IMR-90 (cell line): ENCODE results near the gene AMPD1. TPM values are rescaled to one million over a fixed set of nuclear protein-coding genes. Genes with fewer than 3 reads are reported as not detected.

Source experiments
- ATAC-seq: fragments of 200-7000 bp; cut with Tn5 transposase; 2 replicates; pipeline ENCODE4 v1.9.1; 2020; ENCODE audit warnings: low read depth, mild to moderate bottlenecking, moderate library complexity
- Bru-seq: library from RNA; stranded (reverse); fragments of 400-500 nt; gene quantifications from one replicate; lab custom pipeline; 2021; lab: Mats Ljungman, UMichigan
- BruChase-seq, 2 experiments: library from RNA; stranded (reverse); fragments of 400-500 nt; gene quantifications; one replicate each; lab custom pipeline; 2021; lab: Mats Ljungman, UMichigan
- BruUV-seq: library from RNA; stranded (reverse); fragments of 400-500 nt; replicated peaks from 2 replicates; lab custom pipeline; 2021; lab: Mats Ljungman, UMichigan
- CTCF ChIA-PET: fragments of 300-600 bp; formaldehyde crosslinking; extraction: SDS; loops from one replicate; lab custom pipeline; 2021; ENCODE audit warnings: antibody characterized with exemption; lab: Yijun Ruan, JAX
- POLR2A ChIA-PET: fragments of 300-600 bp; sonication (Branson Sonifier 250); formaldehyde crosslinking; loops from one replicate; lab custom pipeline; 2022; ENCODE audit warnings: antibody characterized with exemption; ENCODE audit not compliant: unreplicated experiment; lab: Charles Lee
- DNase-seq: peaks from one replicate; pipeline ENCODE4 v3.0.0; 2013
- H2AFZ ChIP-seq: replicated peaks from 2 replicates; pipeline ENCODE3; 2013; ENCODE audit warnings: low read length, mild to moderate bottlenecking; ENCODE audit not compliant: poor library complexity
- H2AK5ac ChIP-seq: 2 replicates; pipeline ENCODE4 v1.6.1; 2013; ENCODE audit warnings: low read depth, low read length, inconsistent platforms
- H2AK9ac ChIP-seq: replicated peaks from 2 replicates; pipeline ENCODE3; 2013; ENCODE audit warnings: mild to moderate bottlenecking, low read depth, low read length, moderate library complexity; ENCODE audit not compliant: poor library complexity
- H2BK120ac ChIP-seq: 2 replicates; pipeline ENCODE4 v1.6.1; 2013; ENCODE audit warnings: low read depth, low read length, inconsistent platforms
- H2BK15ac ChIP-seq: 3 replicates; pipeline ENCODE4 v1.6.1; 2013; ENCODE audit warnings: low read depth, low read length, inconsistent platforms
- H2BK20ac ChIP-seq: 2 replicates; pipeline ENCODE4 v1.6.1; 2013; ENCODE audit warnings: low read depth, mild to moderate bottlenecking, inconsistent platforms, low read length, moderate library complexity
- H2BK5ac ChIP-seq: 2 replicates; pipeline ENCODE4 v1.6.1; 2013; ENCODE audit warnings: mild to moderate bottlenecking, low read depth, low read length, inconsistent platforms; ENCODE audit not compliant: poor library complexity, severe bottlenecking
- H3K14ac ChIP-seq: replicated peaks from 2 replicates; pipeline ENCODE4 v1.6.1; 2013; ENCODE audit warnings: low read depth, low read length, inconsistent platforms
- H3K18ac ChIP-seq: 2 replicates; pipeline ENCODE4 v1.6.1; 2013; ENCODE audit warnings: low read depth, low read length, control low read depth
- H3K23ac ChIP-seq: 2 replicates; pipeline ENCODE4 v1.6.1; 2013; ENCODE audit warnings: low read depth, low read length, inconsistent platforms
- H3K27ac ChIP-seq: 2 replicates; pipeline ENCODE4 v1.5.1; 2013; ENCODE audit warnings: mild to moderate bottlenecking, control low read depth, low read length; ENCODE audit not compliant: insufficient read depth
- H3K27me3 ChIP-seq: 2 replicates; pipeline ENCODE4 v1.6.1; 2013; ENCODE audit warnings: low read length; ENCODE audit not compliant: control insufficient read depth, insufficient read depth
- H3K36me3 ChIP-seq: 2 replicates; pipeline ENCODE4 v1.6.1; 2013; ENCODE audit warnings: low read length, mixed read lengths; ENCODE audit not compliant: control insufficient read depth, insufficient read depth
- H3K4ac ChIP-seq: 2 replicates; pipeline ENCODE4 v1.6.1; 2013; ENCODE audit warnings: low read depth, low read length, inconsistent platforms
- H3K4me1 ChIP-seq: 2 replicates; pipeline ENCODE4 v1.6.1; 2013; ENCODE audit warnings: low read length, mixed read lengths; ENCODE audit not compliant: control insufficient read depth, insufficient read depth
- H3K4me2 ChIP-seq: 2 replicates; pipeline ENCODE4 v1.6.1; 2013; ENCODE audit warnings: low read depth, mild to moderate bottlenecking, control low read depth, low read length, moderate library complexity
- H3K4me3 ChIP-seq: 2 replicates; pipeline ENCODE4 v1.5.1; 2013; ENCODE audit warnings: low read depth, mild to moderate bottlenecking, control low read depth, low read length, moderate library complexity; ENCODE audit not compliant: insufficient read depth
- H3K56ac ChIP-seq: 2 replicates; pipeline ENCODE4 v1.6.1; 2013; ENCODE audit warnings: low read length, inconsistent platforms; ENCODE audit not compliant: insufficient read depth; ENCODE audit errors: extremely low read depth
- H3K79me1 ChIP-seq, 2 experiments: 2 replicates each; pipeline ENCODE4 v1.6.1; 2013; ENCODE audit warnings: low read length in 2 of 2, inconsistent platforms in 1 of 2, low read depth in 1 of 2
- H3K9ac ChIP-seq: 2 replicates; pipeline ENCODE4 v1.6.1; 2013; ENCODE audit warnings: low read depth, low read length, control low read depth
- H3K9me1 ChIP-seq: 2 replicates; pipeline ENCODE4 v1.6.1; 2013; ENCODE audit warnings: low read length, inconsistent platforms; ENCODE audit not compliant: insufficient read depth
- H3K9me3 ChIP-seq: 2 replicates; pipeline ENCODE4 v1.6.1; 2013; ENCODE audit warnings: low read length; ENCODE audit not compliant: control insufficient read depth, insufficient read depth
- H4K20me1 ChIP-seq: 2 replicates; pipeline ENCODE4 v1.6.1; 2013; ENCODE audit warnings: low read length, inconsistent platforms; ENCODE audit not compliant: insufficient read depth
- H4K5ac ChIP-seq: 2 replicates; pipeline ENCODE4 v1.6.1; 2013; ENCODE audit warnings: mild to moderate bottlenecking, low read depth, low read length, control low read depth
- H4K8ac ChIP-seq, 2 experiments: 2 replicates each; pipeline ENCODE4 v1.6.1; 2013; ENCODE audit warnings: low read depth in 2 of 2, low read length in 2 of 2, control low read depth in 1 of 2, inconsistent platforms in 1 of 2
- H4K91ac ChIP-seq: 2 replicates; pipeline ENCODE4 v1.6.1; 2013; ENCODE audit warnings: low read depth, low read length, inconsistent platforms; ENCODE audit not compliant: insufficient read depth
- BHLHE40 ChIP-seq: fragments of 150-350 bp; IDR thresholded peaks from 2 replicates; pipeline ENCODE4 v1.6.1; 2016; ENCODE audit warnings: mild to moderate bottlenecking, low read depth, low read length
- CEBPB ChIP-seq: IDR thresholded peaks from 2 replicates; pipeline ENCODE4 v1.6.1; 2012; ENCODE audit warnings: low read depth, low read length, improper control_type of control experiment
- CHD1 ChIP-seq: IDR thresholded peaks from 2 replicates; pipeline ENCODE4 v1.6.1; 2012; ENCODE audit warnings: low read depth, low read length, improper control_type of control experiment
- ELK1 ChIP-seq: fragments of 150-350 bp; IDR thresholded peaks from 2 replicates; pipeline ENCODE4 v1.6.1; 2016; ENCODE audit warnings: low read depth, mild to moderate bottlenecking, low read length, moderate library complexity, borderline replicate concordance
- FOS ChIP-seq: fragments of 150-350 bp; IDR thresholded peaks from 2 replicates; pipeline ENCODE4 v1.6.1; 2016; ENCODE audit warnings: low read depth, low read length
- MAFK ChIP-seq: IDR thresholded peaks from 2 replicates; pipeline ENCODE4 v1.6.1; 2012; ENCODE audit warnings: low read depth, low read length, improper control_type of control experiment
- MAZ ChIP-seq: IDR thresholded peaks from 2 replicates; pipeline ENCODE4 v1.6.1; 2012; ENCODE audit warnings: low read depth, mild to moderate bottlenecking, low read length, improper control_type of control experiment, moderate library complexity, borderline replicate concordance
- MXI1 ChIP-seq: IDR thresholded peaks from 2 replicates; pipeline ENCODE4 v1.6.1; 2012; ENCODE audit warnings: low read depth, mild to moderate bottlenecking, low read length, moderate library complexity, borderline replicate concordance
- NFE2L2 ChIP-seq: fragments of 150-350 bp; IDR thresholded peaks from 2 replicates; pipeline ENCODE4 v1.6.1; 2016; ENCODE audit warnings: low read depth, mild to moderate bottlenecking, low read length
- POLR2A ChIP-seq: IDR thresholded peaks from 2 replicates; pipeline ENCODE4 v1.6.1; 2012; ENCODE audit warnings: mild to moderate bottlenecking, low read depth, low read length
- RAD21 ChIP-seq: IDR thresholded peaks from 2 replicates; pipeline ENCODE4 v1.6.1; 2012; ENCODE audit warnings: low read length, improper control_type of control experiment
- RCOR1 ChIP-seq: IDR thresholded peaks from 2 replicates; pipeline ENCODE4 v1.6.1; 2012; ENCODE audit warnings: mild to moderate bottlenecking, low read length, improper control_type of control experiment; ENCODE audit not compliant: insufficient replicate concordance
- RFX5 ChIP-seq: IDR thresholded peaks from 2 replicates; pipeline ENCODE4 v1.8.0; 2012; ENCODE audit warnings: low read depth, mild to moderate bottlenecking, low read length, moderate library complexity
- SMC3 ChIP-seq: fragments of 150-350 bp; IDR thresholded peaks from 2 replicates; pipeline ENCODE4 v1.6.1; 2016; ENCODE audit warnings: low read depth, mild to moderate bottlenecking, antibody characterized with exemption, low read length, moderate library complexity
- USF2 ChIP-seq: fragments of 150-350 bp; IDR thresholded peaks from 2 replicates; pipeline ENCODE4 v1.6.1; 2017; ENCODE audit warnings: mild to moderate bottlenecking, antibody characterized with exemption, low read length, low read depth
- WGBS, 2 experiments: methylation state at CpG; one replicate each; pipeline versions ENCODE4 v1.1.5 to v1.1.7; 2013; ENCODE audit warnings: missing lambda C conversion rate in 2 of 2; ENCODE audit not compliant: insufficient read length in 1 of 2; ENCODE audit errors: extremely low coverage in 2 of 2; 5-methylcytosine and 5-hydroxymethylcytosine counted together
- dilution Hi-C: fragments of 300-500 bp; cut with HindIII; formaldehyde crosslinking; loops from one replicate; pipeline ENCODE4 v1.14.3; 2018; ENCODE audit warnings: low sequenced_read_pairs; ENCODE audit not compliant: unreplicated experiment
- in situ Hi-C: fragments of 300-500 bp; cut with MboI; formaldehyde crosslinking; loops from 3 replicates; pipeline ENCODE4 v1.14.3; 2019; ENCODE audit warnings: low sequenced_read_pairs, inconsistent platforms, mixed read lengths
- intact Hi-C: fragments of 100-400 bp; cut with micrococcal nuclease; formaldehyde crosslinking; loops from 2 replicates; pipeline ENCODE4 v1.10.0; 2022
- long read RNA-seq: library from polyadenylated mRNA; unstranded; transcript quantifications from one replicate; pipeline ENCODE4 v2.0.0, GENCODE V29; 2021; ENCODE audit not compliant: unreplicated experiment
- polyA plus RNA-seq, 3 experiments: library from polyadenylated mRNA; depleted of rRNA; stranded (reverse); fragments of >200 nt; gene quantifications; 2 replicates each; pipeline ENCODE4 v1.2.3, GENCODE V29; 2012; ENCODE audit warnings: low replicate concordance in 1 of 3
- total RNA-seq: library from RNA; depleted of rRNA; stranded (reverse); fragments of >200 nt; gene quantifications from 2 replicates; pipeline ENCODE4 v1.2.3, GENCODE V29; 2012; rRNA removed

The AMPD1 gene
- not detected in 2 replicates for total RNA-seq
- not detected in 2 replicates for polyA plus RNA-seq (2012; rRNA removed)
- not detected in 2 replicates for polyA plus RNA-seq (2012; cell fraction: cytosol; rRNA removed)
- polyA plus RNA-seq (2012; cell fraction: nucleus; rRNA removed; ENCODE audit: low replicate concordance), result not detected in 2 replicates
- Bru-seq, nascent RNA, result not detected
- BruChase-seq, experiment 1, labeled RNA remaining after a 6-hour chase, result percentile 8 among the genes with signal in this experiment
- percentile 7 among the genes with signal in this experiment for BruChase-seq, experiment 2, labeled RNA remaining after a 2-hour chase
- long read RNA-seq, result 0 reads

- no peaks in the 10 kb centered on the region for H3K36me3 ChIP-seq
- H3K14ac ChIP-seq, result no peak within 1 kb of the TSS
- H2BK120ac ChIP-seq, result no peak within 1 kb of the TSS
- no peak within 1 kb of the TSS for H4K8ac ChIP-seq
- ChIA-PET CTCF (no interaction called here), POLR2A (interaction anchor here (0.6 kb wide), 1 partner anchor 56 kb away, joined by 3 read pairs; no protein-coding TSS in a partner anchor)
- H2AFZ ChIP-seq, result no peak within 1 kb of the TSS
- H2BK15ac ChIP-seq, result no peak within 1 kb of the TSS
- H2BK5ac ChIP-seq, result no peak within 1 kb of the TSS
- H3K18ac ChIP-seq, result no peak within 1 kb of the TSS
- no peak within 1 kb of the TSS for H3K9ac ChIP-seq
- DNase-seq (peak; percentile 40), ATAC-seq (no peak)
- intact Hi-C loops, result no loop called here
- H3K9me3 ChIP-seq, result no peaks in the 10 kb centered on the region
- H3K4me2 ChIP-seq, result no peak within 1 kb of the TSS
- H3K23ac ChIP-seq, result no peak within 1 kb of the TSS; the same call in 1 of the 2 replicates
- dilution Hi-C loops, result no loop called here
- H2BK20ac ChIP-seq, result no peak within 1 kb of the TSS
- no peak within 1 kb of the TSS for H3K4ac ChIP-seq
- H4K20me1 ChIP-seq, result no peaks in the 10 kb centered on the region
- H3K27me3 ChIP-seq, result no peaks in the 10 kb centered on the region
- H3K4me1 ChIP-seq, result no peaks in the 10 kb centered on the region
- no peaks in the 10 kb centered on the region for H3K79me1 ChIP-seq
- H4K91ac ChIP-seq, result no peak within 1 kb of the TSS
- no peak within 1 kb of the TSS for H2AK5ac ChIP-seq
- H3K56ac ChIP-seq, result no peak within 1 kb of the TSS
- H3K4me3 ChIP-seq, result no peak within 1 kb of the TSS
- H3K27ac ChIP-seq, result no peak within 1 kb of the TSS
- H2AK9ac ChIP-seq, result no peak within 1 kb of the TSS
- no CpG with 5 or more reads among the region's 6 CpGs for WGBS, 2 experiments
- H4K5ac ChIP-seq, result no peak within 1 kb of the TSS
- in situ Hi-C loops, result no loop called here
- H3K9me1 ChIP-seq, result no peaks in the 10 kb centered on the region
- no TSS peak for BruUV-seq
- no peak for TF ChIP-seq BHLHE40
- no peak for TF ChIP-seq USF2
- TF ChIP-seq MAZ, result no peak
- TF ChIP-seq RCOR1, result no peak
- TF ChIP-seq FOS, result no peak
- no peak for TF ChIP-seq ELK1
- TF ChIP-seq MAFK, result no peak
- TF ChIP-seq SMC3, result no peak
- TF ChIP-seq MXI1, result no peak
- TF ChIP-seq RFX5, result no peak
- no peak for TF ChIP-seq CEBPB
- no peak for TF ChIP-seq CHD1
- TF ChIP-seq POLR2A, result no peak
- no peak for TF ChIP-seq NFE2L2
- no peak for TF ChIP-seq RAD21
These were observed at the start of gene AMPD1 for GRCh38 chr1:114695430-114696058. Gene AMPD1, minus strand, starts transcription at chr1:114695546. Its CDS starts 75 bp downstream, at chr1:114695471.
